Measurements from ENCODE around the gene CNOT11.

- TF ChIP-seq NFYC (CRISPR knock-in tag; IDR thresholded peaks at IDR 0.05) (no peak), RAD21 (CRISPR knock-in tag; IDR thresholded peaks at IDR 0.05) (no peak), TCF7L2 (IDR thresholded peaks at IDR 0.05; ENCODE audit: low read depth, low read length) (no peak), ZNF619 (CRISPR knock-in tag; IDR thresholded peaks at IDR 0.05) (no peak), HDAC2 (CRISPR knock-in tag; IDR thresholded peaks at IDR 0.05) (no peak), XBP1 (CRISPR knock-in tag; IDR thresholded peaks at IDR 0.05) (no peak), LCORL (IDR thresholded peaks at IDR 0.05) (no peak), LCORL (CRISPR knock-in tag; IDR thresholded peaks at IDR 0.05) (no peak), GATA4 (IDR thresholded peaks at IDR 0.05; ENCODE audit: borderline replicate concordance, low read depth) (no peak), EZH2 (conservative IDR thresholded peaks at IDR 0.05; ENCODE audit: low read depth, low read length) (no peak), ZBTB21 (CRISPR knock-in tag; IDR thresholded peaks at IDR 0.05) (no peak), ZBTB38 (CRISPR knock-in tag; IDR thresholded peaks at IDR 0.05) (no peak), ZNF317 (CRISPR knock-in tag; IDR thresholded peaks at IDR 0.05) (no peak)
- TF ChIP-seq, protein P1, sequence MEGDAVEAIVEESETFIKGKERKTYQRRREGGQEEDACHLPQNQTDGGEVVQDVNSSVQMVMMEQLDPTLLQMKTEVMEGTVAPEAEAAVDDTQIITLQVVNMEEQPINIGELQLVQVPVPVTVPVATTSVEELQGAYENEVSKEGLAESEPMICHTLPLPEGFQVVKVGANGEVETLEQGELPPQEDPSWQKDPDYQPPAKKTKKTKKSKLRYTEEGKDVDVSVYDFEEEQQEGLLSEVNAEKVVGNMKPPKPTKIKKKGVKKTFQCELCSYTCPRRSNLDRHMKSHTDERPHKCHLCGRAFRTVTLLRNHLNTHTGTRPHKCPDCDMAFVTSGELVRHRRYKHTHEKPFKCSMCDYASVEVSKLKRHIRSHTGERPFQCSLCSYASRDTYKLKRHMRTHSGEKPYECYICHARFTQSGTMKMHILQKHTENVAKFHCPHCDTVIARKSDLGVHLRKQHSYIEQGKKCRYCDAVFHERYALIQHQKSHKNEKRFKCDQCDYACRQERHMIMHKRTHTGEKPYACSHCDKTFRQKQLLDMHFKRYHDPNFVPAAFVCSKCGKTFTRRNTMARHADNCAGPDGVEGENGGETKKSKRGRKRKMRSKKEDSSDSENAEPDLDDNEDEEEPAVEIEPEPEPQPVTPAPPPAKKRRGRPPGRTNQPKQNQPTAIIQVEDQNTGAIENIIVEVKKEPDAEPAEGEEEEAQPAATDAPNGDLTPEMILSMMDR (CRISPR knock-in tag; IDR thresholded peaks at IDR 0.05): 0 out of 2 replicates have a peak, but pooled peaks have one; percentile 19
Measured at GRCh38 chr2:101277111-101277510, 24.4 kb downstream of the CNOT11 start.

Measured in HepG2 (cell line).